Measurements from ENCODE around the gene STK10.

Gene STK10

DNA sequence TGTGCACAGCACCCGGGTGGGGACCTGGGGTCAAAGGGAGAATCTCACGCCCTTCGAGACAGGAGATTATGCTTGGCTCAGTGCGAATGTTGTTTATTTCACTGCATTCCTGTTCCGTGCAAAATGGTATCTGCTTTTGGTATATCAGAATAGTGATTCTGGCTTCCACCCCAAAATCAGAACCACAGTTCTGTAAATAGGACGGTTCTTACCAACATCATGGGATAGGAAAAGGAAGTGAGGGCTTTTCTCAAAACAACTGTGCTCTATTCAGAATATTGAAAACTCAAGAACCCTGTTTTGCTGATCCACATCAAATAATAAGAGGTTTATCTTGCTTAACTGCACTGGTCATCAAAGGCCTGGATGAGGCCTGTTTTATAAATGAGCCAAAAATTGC, 129.9 kb downstream of the STK10 start:
- no peaks in the 10 kb centered on the region for H3K9me3 Mint-ChIP-seq
- H3K4me3 Mint-ChIP-seq, result no peak overlapping the region
- no peak overlapping the region for H3K27ac Mint-ChIP-seq
- H3K27me3 Mint-ChIP-seq, result no peaks in the 10 kb centered on the region
- H3K36me3 Mint-ChIP-seq (ENCODE audit: low read depth), result peaks cover 98% of the 10 kb centered on the region
- H3K4me1 Mint-ChIP-seq (ENCODE audit: low read depth), result no peaks in the 10 kb centered on the region
- intact Hi-C loops (cut with micrococcal nuclease), result no loop called here

DNA sequence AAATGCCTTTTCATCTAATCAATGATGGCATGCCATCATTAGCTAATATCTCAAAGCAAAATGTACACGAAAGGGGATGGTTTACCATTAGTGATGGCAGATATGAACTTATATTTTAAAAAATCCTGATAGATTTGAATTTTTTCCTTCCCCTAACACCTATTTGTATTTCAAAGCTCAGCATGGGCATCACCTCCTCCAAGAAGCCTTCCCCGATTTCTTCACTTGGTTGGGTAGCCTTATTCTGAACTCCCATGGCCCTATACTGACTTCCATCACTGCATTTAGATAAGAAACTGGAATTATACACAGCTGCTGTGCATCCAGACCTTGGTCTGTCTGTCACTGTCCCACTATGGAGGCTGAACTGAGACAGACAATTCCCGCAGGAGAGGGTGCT, 132.0 kb downstream of the STK10 start:
- H3K4me3 Mint-ChIP-seq, result no peak overlapping the region

DNA sequence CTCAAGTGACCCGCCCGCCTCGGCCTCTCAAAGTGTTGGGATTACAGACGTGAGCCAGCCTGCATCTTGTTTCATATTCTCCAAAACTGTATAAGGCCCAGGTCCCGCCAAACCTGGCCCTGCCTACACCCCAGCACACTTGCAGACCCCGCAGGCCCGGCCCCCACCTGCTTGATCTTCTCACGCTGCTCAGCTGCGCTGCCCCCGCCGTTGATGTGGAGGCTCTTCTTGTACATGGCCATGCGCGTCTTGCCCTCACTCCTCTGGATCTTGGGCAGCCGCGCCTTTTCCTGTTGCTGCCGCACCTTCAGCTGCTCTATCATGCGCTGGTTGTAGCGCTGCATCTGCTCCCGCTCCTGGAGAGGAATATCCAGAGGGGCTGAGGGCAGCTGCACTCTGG, 132.6 kb downstream of the STK10 start:
- Mint-ChIP-seq H3K9me3 (no peaks in the 10 kb centered on the region), H3K4me3 (no peak overlapping the region), H3K36me3 (ENCODE audit: low read depth) (peaks cover 98% of the 10 kb centered on the region), H3K27ac (no peak overlapping the region), H3K4me1 (ENCODE audit: low read depth) (peaks cover 20% of the 10 kb centered on the region), H3K27me3 (no peaks in the 10 kb centered on the region)
- intact Hi-C loops (cut with micrococcal nuclease), result no loop called here

More for the DNA sequence above, 132.0 kb downstream of the STK10 start:
- intact Hi-C loops (cut with micrococcal nuclease), result no loop called here
- H3K9me3 Mint-ChIP-seq, result no peaks in the 10 kb centered on the region
- no peak overlapping the region for H3K27ac Mint-ChIP-seq
- H3K4me1 Mint-ChIP-seq (ENCODE audit: low read depth), result peaks cover 15% of the 10 kb centered on the region
- peaks cover 98% of the 10 kb centered on the region for H3K36me3 Mint-ChIP-seq (ENCODE audit: low read depth)
- no peaks in the 10 kb centered on the region for H3K27me3 Mint-ChIP-seq

DNA sequence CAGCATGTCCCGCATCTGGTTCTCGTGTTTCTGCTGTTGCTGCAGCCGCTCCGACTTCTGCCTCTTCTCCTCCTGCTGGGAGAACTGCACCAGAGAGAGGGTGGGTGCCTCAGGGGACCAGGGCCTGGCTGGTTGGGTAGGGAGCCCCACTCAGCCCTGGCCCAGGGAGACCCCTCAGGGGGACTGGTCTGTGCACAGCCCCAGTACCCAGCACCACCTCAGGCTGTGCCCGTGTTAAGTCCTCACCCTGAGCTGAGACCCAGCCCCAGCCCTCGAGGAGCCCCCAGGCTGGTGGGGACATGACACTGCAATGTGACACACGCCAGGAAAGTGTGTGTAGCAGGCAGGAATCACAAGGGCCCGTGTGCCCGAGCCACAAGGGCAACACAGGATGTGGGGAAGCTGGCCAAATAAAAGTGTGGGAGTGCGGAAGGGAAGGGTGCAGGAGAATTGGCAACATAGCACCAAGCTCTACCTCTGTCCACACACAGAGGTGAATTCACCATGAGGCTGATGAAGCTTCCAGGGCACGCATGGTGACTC, 133.3 kb downstream of the STK10 start:
- peaks cover 98% of the 10 kb centered on the region for H3K36me3 Mint-ChIP-seq (ENCODE audit: low read depth)

DNA sequence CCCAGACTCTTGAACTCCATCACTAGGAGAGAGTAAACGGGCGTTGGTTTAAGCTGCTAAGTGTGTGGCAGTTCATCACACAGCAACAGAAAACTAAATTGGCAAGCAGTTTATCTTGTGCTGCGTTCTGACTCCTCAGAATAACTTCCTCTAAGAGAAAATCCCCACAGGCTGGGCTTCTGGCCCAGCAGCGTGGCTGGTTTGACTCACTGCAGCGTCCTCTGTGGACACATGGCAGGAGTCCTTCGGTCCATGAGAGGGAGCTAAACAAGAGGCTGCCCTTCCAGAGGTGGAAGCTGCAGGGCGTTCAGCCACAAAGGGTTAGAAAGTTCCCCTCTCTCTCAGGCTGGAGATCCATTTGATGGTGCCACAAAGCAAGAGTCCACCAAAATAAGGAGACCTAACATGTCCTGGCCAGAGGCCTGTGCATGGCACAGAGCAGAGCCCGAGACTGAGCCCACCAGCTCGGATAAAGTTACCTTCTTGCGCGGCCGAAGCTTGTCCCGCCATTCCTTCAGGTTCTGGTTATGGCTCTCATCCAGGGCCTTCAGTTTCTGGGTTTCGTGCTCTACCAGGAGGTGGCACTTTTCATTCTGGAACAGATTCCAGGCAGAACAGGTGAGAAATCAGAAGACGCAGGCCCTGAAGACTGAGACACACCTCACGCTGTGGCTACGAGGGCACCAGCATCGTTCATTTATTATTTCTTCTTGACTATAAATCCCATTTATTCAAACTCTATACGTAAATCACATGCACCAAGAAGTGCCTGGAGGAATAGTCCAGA, 135.4 kb downstream of the STK10 start:
- H3K27ac Mint-ChIP-seq, result peak overlapping the region; percentile 66
- H3K4me1 Mint-ChIP-seq (ENCODE audit: low read depth), result peaks cover 47% of the 10 kb centered on the region
- H3K4me3 Mint-ChIP-seq, result no peak overlapping the region
- H3K9me3 Mint-ChIP-seq, result no peaks in the 10 kb centered on the region
- H3K27me3 Mint-ChIP-seq, result no peaks in the 10 kb centered on the region
- peaks cover 99% of the 10 kb centered on the region for H3K36me3 Mint-ChIP-seq (ENCODE audit: low read depth)
- intact Hi-C loops (cut with micrococcal nuclease), result no loop called here

More for the DNA sequence above, 133.3 kb downstream of the STK10 start:
- H3K27me3 Mint-ChIP-seq, result no peaks in the 10 kb centered on the region
- no peaks in the 10 kb centered on the region for H3K9me3 Mint-ChIP-seq
- intact Hi-C loops (cut with micrococcal nuclease), result no loop called here
- peak overlapping the region; percentile 60 for H3K27ac Mint-ChIP-seq
- H3K4me1 Mint-ChIP-seq (ENCODE audit: low read depth), result peaks cover 27% of the 10 kb centered on the region
- no peak overlapping the region for H3K4me3 Mint-ChIP-seq

DNA sequence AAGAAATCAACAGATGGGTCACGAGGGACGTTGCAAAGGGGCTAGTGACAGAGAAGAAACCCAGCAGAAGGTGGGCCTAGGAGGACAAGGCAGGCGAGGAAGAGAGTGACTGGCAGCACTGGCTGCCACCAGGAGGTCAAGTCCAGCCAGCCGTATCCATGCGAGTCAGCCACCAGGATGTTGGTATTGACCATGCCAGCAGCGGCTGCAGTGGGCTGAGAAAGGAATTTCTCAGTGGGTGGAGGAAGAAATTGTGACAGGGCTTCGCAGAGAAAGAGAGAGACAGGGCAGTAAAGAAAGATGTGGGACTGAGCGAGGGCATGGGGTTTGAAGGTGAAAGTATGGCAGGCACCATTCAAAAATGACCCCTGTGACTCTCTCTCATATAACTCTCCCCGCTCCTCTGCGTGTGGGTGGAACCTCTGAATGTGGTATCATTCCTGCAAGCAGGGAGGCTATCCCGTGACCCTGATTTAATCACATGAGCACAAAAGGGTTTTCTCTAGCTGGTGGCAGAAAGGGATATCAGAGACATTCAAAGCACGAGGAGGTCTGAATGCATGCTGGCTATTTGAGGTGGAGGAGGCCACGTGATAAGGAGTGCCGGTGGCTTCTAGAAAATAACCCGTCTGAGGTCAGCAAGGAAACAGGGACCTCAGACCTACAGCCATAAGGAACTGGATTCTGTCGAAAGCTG, 136.2 kb downstream of the STK10 start:
- Mint-ChIP-seq H3K27ac (peak overlapping the region; percentile 66), H3K4me1 (ENCODE audit: low read depth) (peaks cover 55% of the 10 kb centered on the region), H3K9me3 (no peaks in the 10 kb centered on the region), H3K36me3 (ENCODE audit: low read depth) (peaks cover 96% of the 10 kb centered on the region), H3K4me3 (no peak overlapping the region), H3K27me3 (no peaks in the 10 kb centered on the region)
- intact Hi-C loops (cut with micrococcal nuclease), result no loop called here

DNA sequence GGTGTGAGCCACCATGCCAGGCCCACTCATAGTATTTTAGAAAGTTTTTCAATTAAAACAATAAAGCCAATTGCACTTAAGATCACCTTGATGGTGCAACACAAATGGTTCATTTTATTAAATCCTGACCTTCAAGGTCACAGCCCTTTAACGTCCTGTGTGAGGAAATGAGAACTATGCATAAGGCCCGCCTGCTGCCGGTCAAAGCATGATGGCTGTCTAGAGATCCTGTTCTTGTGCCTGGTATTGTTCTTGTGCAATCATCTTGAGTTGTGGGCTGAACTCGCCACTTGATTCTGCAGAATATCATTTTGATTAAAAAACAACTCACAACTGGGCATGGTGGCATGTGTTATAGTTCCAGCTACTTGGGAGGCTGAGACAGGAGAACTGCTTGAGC, 137.9 kb downstream of the STK10 start:
- no peaks in the 10 kb centered on the region for H3K9me3 Mint-ChIP-seq
- intact Hi-C loops (cut with micrococcal nuclease), result no loop called here
- no peak overlapping the region for H3K4me3 Mint-ChIP-seq
- H3K27ac Mint-ChIP-seq, result peak overlapping the region; percentile 83
- no peaks in the 10 kb centered on the region for H3K27me3 Mint-ChIP-seq
- peaks cover 60% of the 10 kb centered on the region for H3K4me1 Mint-ChIP-seq (ENCODE audit: low read depth)
- peaks cover 96% of the 10 kb centered on the region for H3K36me3 Mint-ChIP-seq (ENCODE audit: low read depth)

DNA sequence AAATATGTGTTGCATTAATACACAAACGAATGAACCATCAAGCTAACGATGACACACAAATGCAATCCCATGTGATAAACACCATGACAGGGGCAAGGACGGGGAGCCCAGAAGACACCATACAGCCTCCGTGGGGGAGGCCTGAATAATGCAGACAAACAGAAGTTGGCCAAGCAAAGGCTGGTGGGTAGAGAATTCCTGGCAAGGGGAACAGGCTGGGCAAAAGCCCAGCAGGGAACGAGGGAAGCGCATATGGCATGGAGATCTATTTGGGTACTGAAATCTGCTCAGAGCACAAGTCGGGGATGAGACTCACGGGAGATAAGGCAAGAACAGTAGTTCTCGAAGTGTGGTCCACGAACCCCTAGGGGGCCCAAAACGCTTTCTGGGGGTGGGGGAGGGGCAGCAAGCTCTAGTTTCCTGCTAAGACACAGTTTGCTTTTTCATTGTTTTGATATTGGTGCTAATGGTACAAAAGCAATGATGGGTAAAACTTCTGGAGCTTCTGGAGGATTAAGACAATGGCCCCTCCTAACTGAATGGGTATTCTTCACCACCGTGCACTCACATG, 138.7 kb downstream of the STK10 start:
- Mint-ChIP-seq H3K4me1 (ENCODE audit: low read depth) (peaks cover 67% of the 10 kb centered on the region), H3K36me3 (ENCODE audit: low read depth) (peaks cover 96% of the 10 kb centered on the region), H3K9me3 (no peaks in the 10 kb centered on the region), H3K27ac (peak overlapping the region; percentile 83), H3K27me3 (no peaks in the 10 kb centered on the region), H3K4me3 (no peak overlapping the region)
- intact Hi-C loops (cut with micrococcal nuclease), result no loop called here

DNA sequence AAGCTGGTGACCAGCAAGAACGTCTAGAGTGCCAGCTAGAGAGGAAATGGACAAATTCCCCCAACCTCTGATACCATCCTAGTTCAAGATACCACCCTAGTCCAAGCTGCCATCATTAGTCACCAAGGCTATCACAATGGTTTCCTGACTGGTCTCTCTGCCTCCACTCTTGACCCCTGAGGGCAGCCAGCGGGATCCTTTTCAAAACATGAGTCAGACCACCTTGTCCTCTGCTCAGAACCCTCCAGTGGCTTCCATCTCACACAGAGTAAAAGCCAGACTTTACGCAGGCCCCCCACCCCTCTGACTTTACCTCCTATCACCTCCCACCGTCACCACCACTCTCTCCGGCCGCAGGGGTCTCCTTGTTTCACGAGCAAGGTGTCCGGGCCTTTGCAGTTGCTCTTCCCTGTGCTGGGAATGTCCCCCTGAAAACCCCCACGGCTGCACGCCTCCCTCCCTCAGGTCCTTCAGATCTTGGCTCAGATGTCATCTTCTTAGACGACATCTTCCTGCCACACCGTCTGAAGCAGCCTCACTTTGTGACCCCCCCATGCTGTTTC, 139.4 kb downstream of the STK10 start:
- H3K36me3 Mint-ChIP-seq (ENCODE audit: low read depth), result peaks cover 96% of the 10 kb centered on the region

DNA sequence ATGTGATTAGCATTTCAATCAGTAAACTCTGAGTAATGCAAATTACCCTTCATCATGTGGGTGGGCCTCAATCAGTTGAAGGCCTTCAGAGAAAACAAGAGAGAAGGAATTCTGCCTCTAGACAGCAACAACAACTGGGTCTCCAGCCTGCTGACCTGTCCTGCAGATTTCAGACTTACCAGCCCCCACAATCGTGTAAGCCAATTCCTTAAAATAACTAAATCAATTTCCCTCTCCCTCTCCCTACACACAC, 139.9 kb downstream of the STK10 start:
- Mint-ChIP-seq H3K36me3 (ENCODE audit: low read depth) (peaks cover 96% of the 10 kb centered on the region), H3K27ac (peak overlapping the region; percentile 83), H3K4me3 (no peak overlapping the region), H3K4me1 (ENCODE audit: low read depth) (peaks cover 68% of the 10 kb centered on the region), H3K9me3 (no peaks in the 10 kb centered on the region), H3K27me3 (no peaks in the 10 kb centered on the region)
- intact Hi-C loops (cut with micrococcal nuclease), result no loop called here

More for the DNA sequence above, 139.4 kb downstream of the STK10 start:
- Mint-ChIP-seq H3K4me3 (no peak overlapping the region), H3K4me1 (ENCODE audit: low read depth) (peaks cover 68% of the 10 kb centered on the region), H3K27ac (peak overlapping the region; percentile 83), H3K9me3 (no peaks in the 10 kb centered on the region), H3K27me3 (no peaks in the 10 kb centered on the region)
- intact Hi-C loops (cut with micrococcal nuclease), result no loop called here

DNA sequence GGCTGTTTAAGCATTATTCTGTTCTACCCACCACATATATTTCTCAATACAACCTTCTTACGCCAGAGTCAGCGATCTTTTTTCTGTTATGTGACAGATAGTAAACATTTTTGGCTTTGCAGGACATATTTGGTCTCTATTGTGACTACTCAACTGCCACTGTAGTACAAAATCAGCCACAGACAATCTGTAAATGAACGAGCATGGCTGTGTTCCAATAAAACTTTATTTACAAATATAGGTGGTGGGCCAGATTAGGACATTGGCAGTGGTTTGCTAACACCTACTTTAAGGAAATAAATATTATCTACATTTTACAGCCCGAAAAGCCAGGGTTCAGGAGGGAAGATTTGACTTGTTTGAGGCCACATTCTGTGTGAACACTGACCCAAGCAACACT, 141.4 kb downstream of the STK10 start:
- Mint-ChIP-seq H3K27me3 (no peaks in the 10 kb centered on the region), H3K9me3 (no peaks in the 10 kb centered on the region), H3K27ac (no peak overlapping the region), H3K4me1 (ENCODE audit: low read depth) (peaks cover 55% of the 10 kb centered on the region), H3K36me3 (ENCODE audit: low read depth) (peaks cover 91% of the 10 kb centered on the region), H3K4me3 (no peak overlapping the region)
- intact Hi-C loops (cut with micrococcal nuclease), result no loop called here

DNA sequence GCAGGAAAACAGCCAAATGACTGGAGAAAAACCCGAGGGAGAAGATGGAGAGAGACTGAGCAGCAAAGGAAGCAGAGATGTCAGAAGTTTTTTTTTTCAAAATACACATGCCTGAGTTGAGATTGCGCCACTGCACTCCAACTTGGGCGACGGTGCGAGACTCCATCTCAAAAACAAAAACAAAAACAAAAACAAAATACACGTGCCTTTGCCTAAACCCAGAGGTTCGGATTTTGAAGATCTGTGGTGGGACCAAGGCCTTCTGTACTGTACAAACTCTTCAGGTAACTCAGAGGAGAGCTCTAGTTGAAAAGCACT, 142.8 kb downstream of the STK10 start:
- no peaks in the 10 kb centered on the region for H3K27me3 Mint-ChIP-seq
- peak overlapping the region; percentile 49 for H3K27ac Mint-ChIP-seq
- no peaks in the 10 kb centered on the region for H3K9me3 Mint-ChIP-seq
- H3K4me3 Mint-ChIP-seq, result no peak overlapping the region
- H3K36me3 Mint-ChIP-seq (ENCODE audit: low read depth), result peaks cover 78% of the 10 kb centered on the region
- H3K4me1 Mint-ChIP-seq (ENCODE audit: low read depth), result peaks cover 47% of the 10 kb centered on the region
- intact Hi-C loops (cut with micrococcal nuclease), result no loop called here

DNA sequence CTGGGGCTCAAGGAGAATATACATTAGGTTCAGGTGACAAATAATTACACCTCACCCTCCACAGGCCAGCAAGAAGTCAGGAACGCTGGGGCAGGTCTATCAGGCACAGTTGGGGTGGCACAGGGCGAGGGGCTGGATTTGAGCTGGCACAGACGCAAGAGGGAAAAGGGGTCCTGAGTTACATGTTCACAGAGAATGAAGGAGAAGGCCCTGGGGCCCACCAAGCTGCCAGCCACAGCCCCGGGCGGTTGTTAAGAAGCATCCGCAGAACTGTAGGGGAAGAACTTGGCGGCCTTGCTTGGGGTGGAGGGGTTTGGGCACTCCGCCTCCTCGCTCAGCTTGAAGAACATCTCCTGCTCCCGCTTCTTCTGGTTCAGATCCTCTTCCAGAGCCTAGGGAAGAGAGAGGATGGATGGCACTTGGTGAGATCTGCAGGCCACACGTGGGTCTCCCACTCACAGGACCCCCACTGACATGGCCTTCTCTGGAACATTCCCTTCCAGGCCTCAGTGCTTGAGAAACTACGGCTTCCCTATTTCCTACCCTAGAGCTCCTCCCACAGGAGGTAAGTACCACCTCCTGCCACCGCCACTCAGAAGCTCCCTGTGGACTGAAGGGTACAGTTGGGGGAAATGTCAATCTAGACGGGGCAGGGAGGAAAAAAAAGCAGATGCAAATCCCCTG, 143.3 kb downstream of the STK10 start:
- H3K4me1 Mint-ChIP-seq (ENCODE audit: low read depth), result peaks cover 47% of the 10 kb centered on the region
- H3K9me3 Mint-ChIP-seq, result no peaks in the 10 kb centered on the region
- H3K27ac Mint-ChIP-seq, result peak overlapping the region; percentile 49
- H3K4me3 Mint-ChIP-seq, result no peak overlapping the region
- H3K27me3 Mint-ChIP-seq, result no peaks in the 10 kb centered on the region
- H3K36me3 Mint-ChIP-seq (ENCODE audit: low read depth), result peaks cover 73% of the 10 kb centered on the region
- intact Hi-C loops (cut with micrococcal nuclease), result no loop called here

DNA sequence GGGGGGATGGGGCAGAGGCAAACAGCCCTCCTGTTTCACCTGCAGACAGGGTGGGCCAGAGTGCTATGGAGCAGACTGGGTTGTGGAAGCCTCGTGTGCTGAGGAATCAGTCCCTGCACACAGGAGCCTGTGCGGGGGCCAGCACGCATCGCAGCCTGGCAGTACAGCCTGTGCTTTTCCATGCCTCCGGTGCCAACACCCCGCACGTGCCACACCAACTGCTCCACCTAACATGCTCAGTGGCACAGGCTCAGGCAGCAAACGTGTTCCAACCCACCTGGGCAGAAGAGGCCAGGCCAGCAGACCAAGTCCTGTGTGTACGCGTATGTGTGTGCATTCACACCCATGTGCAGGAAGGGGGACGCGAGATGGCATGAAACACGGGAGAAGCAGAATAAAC, 144.2 kb downstream of the STK10 start:
- H3K9me3 Mint-ChIP-seq, result no peaks in the 10 kb centered on the region
- H3K36me3 Mint-ChIP-seq (ENCODE audit: low read depth), result peaks cover 64% of the 10 kb centered on the region

More for the DNA sequence above, 144.2 kb downstream of the STK10 start:
- intact Hi-C loops (cut with micrococcal nuclease), result no loop called here
- Mint-ChIP-seq H3K4me1 (ENCODE audit: low read depth) (peaks cover 43% of the 10 kb centered on the region), H3K4me3 (no peak overlapping the region), H3K27me3 (no peaks in the 10 kb centered on the region), H3K27ac (peak overlapping the region; percentile 46)
